ENCODE results near the gene DYNLT2B.
"Not testable (repeated sequence)": the region's sequence is repeated elsewhere in the genome, so short reads cannot be mapped to it uniquely, and the experiment has no call there.

The DYNLT2B gene

DNA sequence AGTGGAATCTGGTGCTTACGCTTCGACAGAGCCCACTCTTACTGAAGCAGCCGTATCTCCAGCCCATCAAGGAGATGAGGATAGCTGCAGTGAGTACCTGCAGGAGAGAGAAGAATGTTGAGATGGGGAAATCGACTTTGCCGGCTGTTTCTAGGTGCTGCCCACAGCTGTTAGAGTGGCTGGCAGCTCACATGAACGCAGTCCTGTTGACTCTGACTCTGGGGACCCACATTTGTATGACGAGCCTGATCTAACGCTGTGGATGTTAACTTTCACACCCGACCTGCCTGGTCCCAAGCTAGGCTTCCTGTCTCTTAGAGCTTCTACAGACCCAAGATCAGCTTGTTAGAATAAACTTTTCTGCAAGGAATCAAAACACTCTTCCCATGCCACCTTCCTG lies 8.9 kb upstream of the DYNLT2B start:
- no peak for DNase-seq (ENCODE audit: low read depth in 2 of 2)

DNA sequence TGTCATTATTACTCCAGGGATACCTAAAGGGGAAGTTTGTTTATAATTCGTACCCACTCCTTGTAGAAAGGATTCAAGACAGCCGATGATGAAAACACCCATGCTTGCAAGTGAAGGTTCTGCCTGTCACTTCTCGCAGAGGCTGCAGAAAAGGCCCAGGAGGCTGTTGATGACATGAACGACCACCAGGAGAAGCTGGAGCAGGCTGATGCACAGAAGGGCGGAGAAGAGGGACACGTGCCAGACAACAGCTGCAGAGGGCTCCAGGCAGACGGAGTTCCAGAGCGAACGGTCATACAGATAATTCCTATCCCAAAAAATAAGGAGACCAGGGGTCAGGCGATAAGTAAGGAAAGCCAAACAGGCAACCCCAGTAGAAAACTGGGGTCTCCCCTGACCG lies 5.7 kb upstream of the DYNLT2B start:
- DNase-seq (ENCODE audit: low read depth in 2 of 2), result no peak

DNA sequence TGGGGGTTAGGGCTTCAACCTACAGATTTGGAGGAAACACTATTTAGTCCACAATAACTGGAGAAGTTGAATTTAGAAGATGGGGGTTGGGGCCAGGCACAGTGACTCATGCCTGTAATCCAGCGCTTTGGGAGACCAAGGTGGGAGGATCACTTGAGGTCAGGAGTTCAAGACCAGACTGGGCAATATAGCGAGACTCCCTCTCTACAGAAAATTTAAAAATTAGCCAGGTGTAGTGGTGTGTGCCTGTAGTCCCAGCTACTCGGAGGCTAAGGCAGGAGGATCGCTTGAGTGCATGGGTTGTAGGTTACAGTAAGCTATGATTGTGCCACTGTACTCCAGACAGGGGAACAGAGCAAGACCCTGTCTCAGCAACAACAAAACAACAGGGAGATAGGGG lies 5.0 kb upstream of the DYNLT2B start:
- no peak for DNase-seq (ENCODE audit: low read depth in 2 of 2)

DNA sequence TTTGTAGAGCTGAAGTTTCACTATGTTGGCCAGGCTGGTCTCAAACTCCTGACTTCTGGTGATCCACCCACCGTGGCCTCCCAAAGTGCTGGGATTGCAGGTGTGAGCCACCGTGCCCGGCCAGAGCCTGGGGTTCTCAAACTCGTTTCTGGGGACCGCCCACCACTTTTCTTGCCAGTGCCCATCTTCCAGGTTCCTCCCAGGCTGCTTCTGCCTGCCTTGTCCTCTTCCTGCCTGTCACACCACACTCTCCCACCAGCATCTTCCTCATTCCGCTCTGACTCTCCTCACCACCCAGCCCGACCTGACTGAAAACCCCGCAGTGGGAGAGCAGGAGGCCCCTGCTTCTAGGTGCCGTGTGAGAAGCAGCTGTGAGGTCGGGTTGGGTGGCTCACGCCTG lies 3.1 kb upstream of the DYNLT2B start:
- no peak for DNase-seq (ENCODE audit: low read depth in 2 of 2)

DNA sequence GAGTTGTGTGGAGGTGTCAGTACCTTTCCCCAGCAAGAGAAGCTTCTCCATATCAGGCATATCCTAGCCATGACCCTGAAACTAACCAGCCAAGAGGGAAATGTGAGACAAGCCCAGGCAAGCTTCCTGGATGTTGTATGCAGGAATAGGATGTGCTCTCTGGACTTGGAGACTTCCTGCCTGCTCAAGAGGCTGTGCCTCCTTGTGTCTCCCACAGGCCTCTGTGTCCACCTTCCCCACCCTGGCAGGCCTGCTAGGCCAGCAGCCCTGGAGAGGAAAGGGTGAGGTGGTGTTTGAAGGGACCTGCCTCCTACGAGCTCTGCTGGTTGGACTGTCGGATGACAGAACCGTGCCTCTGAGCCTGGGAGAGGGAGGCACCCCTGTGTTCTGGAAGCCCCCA lies 2.1 kb upstream of the DYNLT2B start:
- DNase-seq (ENCODE audit: low read depth in 2 of 2), result no peak

DNA sequence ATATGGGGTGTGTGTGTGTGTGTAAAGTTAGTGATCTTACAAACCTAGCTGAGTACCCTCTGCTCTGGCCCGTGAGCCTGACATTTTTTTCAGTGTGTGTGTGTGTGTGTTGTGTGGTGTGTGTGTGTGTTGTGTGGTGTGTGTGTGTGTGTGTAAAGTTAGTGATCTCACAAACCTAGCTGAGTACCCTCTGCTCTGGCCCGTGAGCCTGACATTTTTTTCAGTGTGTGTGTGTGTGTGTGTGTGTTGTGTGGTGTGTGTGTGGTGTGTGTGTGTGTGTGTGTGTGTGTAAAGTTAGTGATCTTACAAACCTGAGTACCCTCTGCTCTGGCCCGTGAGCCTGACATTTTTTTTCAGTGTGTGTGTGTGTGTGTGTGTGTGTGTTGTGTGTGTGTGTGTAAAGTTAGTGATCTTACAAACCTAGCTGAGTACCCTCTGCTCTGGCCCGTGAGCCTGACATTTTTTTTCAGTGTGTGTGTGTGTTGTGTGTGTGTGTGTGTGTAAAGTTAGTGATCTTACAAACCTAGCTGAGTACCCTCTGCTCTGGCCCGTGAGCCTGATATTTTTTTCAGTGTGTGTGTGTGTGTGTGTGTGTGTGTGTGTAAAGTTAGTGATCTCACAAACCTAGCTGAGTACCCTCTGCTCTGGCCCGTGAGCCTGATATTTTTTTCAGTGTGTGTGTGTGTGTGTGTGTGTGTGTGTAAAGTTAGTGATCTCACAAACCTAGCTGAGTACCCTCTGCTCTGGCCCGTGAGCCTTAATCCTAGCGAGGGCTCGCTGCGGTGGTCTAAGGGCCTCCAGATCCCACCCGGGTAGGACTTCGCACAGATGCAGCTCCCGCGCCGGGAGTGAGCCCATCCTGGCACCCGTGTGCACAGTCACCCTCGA lies 997 bp downstream of the DYNLT2B start:
- peak in 1 of 2 experiments; percentile 15 for DNase-seq (ENCODE audit: low read depth in 2 of 2)

DNA sequence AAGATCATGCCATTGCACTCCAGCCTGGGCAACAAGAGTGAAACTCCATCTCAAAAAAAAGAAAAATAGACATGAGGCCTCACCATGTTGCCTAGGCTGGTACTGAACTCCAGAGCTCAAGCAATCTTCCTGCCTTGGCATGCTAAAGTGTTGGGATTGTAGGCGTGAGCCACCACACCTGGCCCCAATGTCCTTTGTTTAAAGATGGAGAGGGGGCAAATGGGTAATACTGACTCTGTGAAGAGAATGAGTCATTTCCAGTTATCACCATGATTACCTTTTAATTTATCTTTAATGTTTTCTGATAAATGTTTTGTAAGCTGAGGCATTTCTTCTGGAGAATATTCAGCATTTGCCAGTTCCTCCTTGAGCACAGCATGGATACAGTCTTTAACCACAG lies 2.2 kb downstream of the DYNLT2B start:
- DNase-seq (ENCODE audit: low read depth in 2 of 2), result no peak

DNA sequence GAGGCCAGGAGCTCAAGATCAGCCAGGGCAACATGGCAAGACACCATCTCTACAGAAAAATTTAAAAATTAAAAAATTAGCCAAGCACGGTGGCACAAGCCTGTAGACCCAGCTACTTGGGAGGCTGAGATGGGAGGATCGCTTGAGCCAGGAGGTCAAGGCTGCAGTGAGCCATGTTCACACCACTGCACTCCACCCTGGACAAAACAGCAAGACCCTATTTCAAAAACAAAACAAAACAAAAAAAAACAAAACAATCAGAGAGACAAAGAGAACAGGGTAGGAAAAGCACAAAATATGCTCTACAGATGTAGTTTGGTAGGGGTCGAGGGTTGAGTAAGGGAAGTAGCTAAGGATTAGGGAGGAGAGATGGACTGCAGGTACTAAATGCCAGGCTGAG lies 3.4 kb downstream of the DYNLT2B start:
- no peak for DNase-seq (ENCODE audit: low read depth in 2 of 2)

DNA sequence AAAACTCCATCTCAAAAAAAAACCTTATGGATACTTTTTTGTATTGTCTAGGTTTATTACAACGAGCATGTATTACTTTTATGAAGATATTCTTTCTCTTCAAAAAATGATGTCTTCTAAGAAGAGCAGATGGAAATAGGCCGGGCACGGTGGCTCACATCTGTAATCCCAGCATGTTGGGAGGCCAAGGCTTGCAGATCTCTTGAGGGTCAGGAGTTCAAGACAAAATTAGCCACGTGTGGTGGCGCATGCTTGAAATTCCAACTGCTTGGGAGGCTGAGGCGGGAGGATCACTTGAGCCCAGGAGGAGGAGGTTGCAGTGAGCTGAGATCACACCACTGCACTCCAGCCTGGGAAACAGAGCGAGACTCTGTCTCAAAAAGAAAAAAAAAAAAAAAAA lies 4.0 kb downstream of the DYNLT2B start:
- not testable (repeated sequence) for DNase-seq (ENCODE audit: low read depth in 2 of 2)

DNA sequence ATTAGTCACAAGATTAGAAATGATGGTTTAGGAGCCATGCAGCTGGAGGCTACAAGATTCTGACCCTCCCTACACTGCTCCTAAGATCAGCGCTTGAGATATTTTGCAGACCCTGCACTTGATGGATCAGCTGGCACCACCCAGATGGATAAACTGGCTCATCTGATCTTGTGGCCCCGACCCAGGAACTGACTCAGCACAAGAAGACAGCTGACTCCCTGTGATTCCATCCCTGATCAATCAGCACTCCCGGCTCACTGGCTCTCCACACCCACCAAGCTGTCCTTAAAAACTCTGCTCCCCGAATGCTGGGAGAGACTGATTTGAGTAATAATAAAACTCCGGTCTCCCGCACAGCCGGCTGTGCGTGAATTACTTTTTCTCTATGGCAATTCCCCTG lies 15.1 kb downstream of the DYNLT2B start:
- not testable (repeated sequence) for DNase-seq (ENCODE audit: low read depth in 2 of 2)

DNA sequence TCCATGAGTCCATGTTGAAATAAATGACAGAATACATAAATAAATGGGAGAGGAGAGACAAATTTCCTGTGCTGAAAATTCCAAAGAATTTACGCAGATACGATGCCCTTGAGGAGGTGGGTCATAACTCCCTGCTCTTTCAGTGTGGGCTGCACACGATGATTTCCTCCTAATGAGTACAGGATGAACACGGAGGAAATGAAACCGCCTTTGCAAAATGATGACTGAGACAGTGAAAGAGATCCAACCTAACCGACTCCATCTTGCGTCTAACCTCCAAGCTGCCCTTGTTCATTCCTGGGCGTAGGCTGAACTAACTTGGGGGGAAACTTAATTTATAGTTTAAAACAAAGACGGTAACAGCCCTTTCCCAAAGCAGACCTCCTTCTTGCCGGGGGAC lies 15.5 kb downstream of the DYNLT2B start:
- DNase-seq (ENCODE audit: low read depth in 2 of 2), result not testable (repeated sequence)

DNA sequence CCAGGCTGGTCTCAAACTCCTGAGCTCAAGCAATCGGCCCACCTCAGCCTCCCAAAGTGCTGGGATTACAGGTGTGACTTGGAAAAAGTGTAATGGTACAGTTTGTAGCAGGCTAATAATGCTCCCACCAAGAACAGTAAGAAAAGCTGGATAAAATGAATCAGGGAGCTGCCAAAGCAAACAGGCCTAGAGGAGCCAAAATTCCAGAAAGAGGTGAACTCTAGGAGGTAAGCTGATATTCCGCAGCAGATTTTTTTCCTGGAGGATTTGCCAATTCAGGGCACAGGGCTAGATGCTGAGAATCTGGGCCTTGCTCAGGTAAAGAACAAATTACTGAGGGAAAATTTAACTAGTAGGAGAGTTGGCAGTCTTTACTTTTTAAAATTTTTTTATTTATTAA lies 19.5 kb downstream of the DYNLT2B start:
- DNase-seq (ENCODE audit: low read depth in 2 of 2), result no peak

DNA sequence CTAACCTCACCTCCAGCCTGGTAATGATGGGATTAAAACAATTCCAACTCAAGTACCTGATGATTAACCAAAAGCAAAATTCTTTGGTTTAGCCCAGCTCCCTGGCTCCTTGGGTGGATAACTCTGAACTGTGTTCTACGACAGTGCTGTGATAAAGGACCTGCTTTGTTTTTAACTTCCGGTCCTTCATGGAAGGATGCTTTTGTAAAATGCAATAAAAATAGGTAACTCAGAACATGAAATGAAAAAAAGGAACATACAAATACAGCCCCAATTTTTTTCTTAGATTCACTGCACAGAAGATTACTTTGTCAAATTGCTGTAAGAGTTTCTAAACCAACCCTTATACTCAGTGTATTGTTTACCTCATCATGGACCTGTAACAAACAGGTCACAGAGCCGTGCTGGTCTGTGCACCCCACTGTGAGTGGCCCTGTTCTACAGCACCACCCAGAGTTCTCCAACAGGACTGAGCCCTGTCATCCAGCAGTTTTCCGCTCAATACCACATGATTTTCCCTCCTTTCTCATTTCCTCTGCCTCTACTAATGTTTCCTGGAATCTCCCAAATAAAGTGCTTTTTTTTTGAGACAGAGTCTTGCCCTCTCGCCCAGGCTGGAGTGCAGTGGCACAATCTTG lies 25.6 kb downstream of the DYNLT2B start:
- no peak for DNase-seq (ENCODE audit: low read depth in 2 of 2)

DNA sequence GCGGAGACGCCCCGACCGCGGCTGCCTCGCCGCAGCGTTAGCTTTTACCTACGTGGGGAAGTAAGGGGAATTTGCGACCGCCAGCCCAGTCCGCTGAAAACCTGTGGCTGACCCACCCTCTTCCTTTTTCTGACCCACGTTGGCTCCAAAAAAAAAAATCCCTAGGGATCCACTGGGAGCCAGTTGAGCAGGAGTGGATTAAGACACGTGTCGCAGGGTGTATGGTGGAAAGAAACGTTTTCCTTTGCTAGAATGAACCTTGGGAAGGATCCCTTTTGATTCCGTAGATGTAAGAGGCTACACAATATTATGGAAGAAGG lies 29.9 kb downstream of the DYNLT2B start:
- no peak for DNase-seq (ENCODE audit: low read depth in 2 of 2)

DNA sequence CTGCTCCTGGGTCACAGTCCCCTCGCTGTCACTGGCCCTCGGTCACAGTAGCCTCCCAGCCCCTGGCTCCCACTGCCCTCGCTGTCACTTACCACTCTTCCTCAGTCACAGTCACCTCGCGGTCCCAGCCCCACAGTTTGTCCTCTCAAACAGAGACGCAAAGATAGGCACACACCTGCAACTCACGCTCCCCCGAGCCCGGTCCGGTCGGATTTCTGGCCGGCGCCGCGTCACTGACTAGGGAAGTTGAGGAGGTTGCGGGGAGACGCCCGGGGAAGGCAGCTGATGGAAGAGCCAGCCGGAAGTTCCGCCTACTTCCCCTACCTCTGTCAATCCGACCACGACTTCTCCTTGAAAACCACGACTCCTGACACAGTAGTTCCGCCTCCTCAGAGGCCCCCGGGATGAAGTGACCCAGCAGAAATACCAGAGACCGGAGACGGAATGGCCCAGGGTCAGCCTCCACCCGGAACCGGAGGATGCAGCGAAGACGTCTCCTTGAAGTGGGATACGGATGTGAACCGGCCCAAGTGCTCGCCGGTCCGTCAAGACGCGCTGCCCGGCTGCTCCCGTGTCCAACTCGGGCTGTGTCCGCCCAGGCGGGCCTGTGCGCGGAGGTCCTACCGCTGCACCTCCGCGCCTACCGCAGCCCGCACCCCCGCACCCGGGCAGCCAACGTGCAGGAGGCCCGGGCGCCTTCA lies 30.4 kb downstream of the DYNLT2B start, which contains the start of gene PCYT1A:
Gene PCYT1A, minus strand, starts transcription at position 287 of the 701 bp plus-strand sequence. CDS start 17,195 bp downstream, outside the sequence.
- peak; percentile 65 to 73 for DNase-seq (ENCODE audit: low read depth in 2 of 2)

DNA sequence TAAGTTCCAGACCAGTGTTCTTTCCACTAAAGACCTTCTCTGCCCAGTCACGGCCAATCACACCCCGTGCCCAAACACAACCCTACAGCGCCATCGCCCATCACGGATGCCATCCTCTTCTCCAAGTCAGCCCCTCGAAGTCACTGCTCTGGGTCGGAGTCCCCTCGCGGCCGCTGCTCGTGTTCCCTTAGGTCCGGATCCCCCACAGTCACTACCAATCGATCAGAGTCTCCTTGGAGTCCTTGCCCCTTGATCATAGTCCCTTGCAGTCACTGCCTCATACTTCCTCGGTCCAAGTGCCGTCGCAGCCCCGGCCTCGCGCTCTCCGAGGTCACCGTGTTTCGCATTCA lies 31.0 kb downstream of the DYNLT2B start:
- peak in 1 of 2 experiments; percentile 18 for DNase-seq (ENCODE audit: low read depth in 2 of 2)

DNA sequence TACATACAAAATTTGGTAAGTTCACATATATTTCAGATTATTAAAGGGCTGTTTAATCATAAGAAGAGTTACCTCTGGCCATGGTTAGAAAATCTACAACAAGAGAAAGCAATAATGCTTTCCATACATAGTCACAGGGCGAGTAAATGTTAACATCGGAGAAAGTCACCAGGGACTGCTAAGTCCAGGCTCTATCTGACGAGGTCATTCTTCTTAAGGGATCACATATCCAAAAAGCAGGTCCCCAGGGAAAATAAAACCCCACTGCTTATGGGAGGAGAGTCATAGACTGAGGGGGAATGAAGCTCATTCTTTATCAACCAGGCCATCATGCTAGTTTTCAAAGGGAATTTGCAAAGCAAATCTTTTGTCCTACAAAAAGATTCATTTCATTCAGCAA lies 33.6 kb downstream of the DYNLT2B start:
- no peak for DNase-seq (ENCODE audit: low read depth in 2 of 2)

DNA sequence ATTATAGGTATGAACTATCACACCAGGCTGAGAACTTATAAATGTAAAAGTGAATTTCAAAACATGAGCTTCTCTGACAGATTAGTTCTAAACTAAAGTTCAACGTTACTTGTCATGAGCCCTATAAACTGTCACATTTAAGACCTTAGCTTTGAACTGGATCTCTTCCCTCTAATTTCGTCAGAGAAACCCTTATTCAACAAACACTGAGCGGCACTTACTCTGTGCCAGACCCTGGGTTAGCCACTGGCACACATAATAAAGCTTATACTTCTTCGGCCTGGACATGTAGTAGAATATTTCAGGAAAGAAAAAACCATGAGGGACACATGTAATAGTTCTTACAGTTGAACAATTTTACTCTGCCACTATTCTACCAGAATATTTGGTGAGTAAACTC lies 36.1 kb downstream of the DYNLT2B start:
- no peak for DNase-seq (ENCODE audit: low read depth in 2 of 2)

DNA sequence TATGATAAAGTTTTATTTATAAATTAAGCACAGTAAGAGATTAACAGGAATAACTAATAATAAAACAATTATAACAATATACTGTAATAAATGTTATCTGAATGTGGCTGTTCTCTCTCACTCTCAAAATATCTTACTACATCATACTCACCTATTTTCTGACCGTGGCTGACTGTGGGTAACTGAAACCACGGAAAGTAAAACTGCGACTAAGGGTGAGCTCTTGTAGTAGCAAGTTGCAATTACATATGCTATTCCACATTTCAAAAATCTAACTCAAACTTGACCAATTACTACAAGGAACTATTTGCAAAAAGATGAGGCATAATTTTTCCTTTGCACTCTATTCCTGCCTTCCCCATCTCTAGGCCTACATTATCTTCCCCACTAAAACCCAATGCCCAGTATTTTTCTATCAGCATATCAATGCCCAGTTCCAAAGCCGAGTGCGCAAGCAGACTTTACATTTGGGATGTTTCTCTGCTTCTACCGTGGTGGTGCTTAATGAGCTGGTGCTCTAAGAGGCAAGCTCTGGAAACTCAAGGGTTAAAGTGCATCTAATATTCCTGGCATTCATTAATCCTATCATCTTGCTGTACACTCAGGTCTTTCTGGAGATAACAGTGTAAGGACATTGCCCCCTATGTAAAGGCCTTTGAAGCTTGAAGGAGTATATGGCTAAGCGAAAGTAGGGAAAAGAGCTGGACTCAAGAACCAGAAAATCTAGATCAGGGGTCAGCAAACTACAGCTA lies 37.2 kb downstream of the DYNLT2B start:
- DNase-seq (ENCODE audit: low read depth in 2 of 2), result no peak

DNA sequence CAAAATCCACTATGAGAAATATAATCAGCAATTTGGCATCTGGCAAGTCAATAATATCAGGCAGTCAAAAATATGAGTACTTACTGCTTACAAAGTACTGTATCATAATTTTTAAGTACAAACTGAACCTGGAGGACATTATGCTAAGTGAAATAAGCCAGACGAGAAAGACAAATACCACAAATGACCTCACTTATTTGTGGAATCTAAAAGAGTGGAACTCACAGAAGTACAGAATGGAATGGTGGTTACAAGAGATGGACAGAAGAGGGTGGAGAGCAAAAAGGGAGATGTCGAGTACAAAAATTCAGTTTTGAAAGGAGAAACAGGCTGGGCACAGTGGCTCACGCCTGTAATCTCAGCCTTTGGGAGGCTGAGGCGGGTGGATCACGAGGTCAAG lies 42.9 kb downstream of the DYNLT2B start:
- no peak for DNase-seq (ENCODE audit: low read depth in 2 of 2)

DNA sequence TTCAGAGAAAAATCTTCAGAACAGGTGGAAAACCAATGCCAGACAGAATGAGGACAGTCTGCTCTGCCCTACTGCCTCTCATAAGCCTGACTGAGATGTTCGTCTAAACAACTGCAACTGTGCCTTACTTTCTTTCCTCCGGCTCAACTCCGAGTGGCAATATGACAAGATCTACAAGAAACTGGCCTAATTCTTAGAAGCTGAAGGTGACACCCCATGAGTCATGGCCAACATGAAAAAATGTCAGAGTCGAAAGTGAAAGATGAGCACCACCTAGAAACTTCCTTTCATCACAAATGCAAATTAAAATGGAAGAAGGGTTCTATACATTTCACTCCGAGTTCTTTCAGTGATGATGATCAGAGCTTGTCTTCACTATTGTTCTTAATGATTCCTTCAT lies 43.5 kb downstream of the DYNLT2B start:
- DNase-seq (ENCODE audit: low read depth in 2 of 2), result peak; percentile 34 to 47

DNA sequence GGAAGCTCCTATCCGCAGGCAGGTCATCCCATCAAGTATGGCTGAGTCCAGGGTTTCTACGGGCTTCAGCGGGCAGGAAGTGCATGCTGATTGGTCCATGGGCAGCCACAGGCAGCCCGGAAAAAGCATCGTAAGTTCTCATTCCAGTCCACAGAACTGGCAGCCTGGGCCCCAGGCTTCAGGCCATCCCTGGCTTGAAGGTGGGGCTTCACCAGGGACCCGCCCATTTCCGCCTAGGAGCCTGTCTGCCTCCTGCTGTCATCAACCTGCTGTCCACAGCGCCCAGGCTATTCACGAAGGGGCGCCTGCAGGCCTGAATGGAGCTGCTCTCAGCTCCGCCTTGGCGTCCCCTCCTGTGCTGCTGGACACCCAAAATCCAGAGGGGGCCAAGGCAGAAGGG lies 44.4 kb downstream of the DYNLT2B start:
- DNase-seq (ENCODE audit: low read depth in 2 of 2), result no peak
